Activated CD8-positive, alpha-beta T cell treated with anti-CD3 and anti-CD28 coated beads for 36 hours (primary cell): Measurements from ENCODE around the gene FIS1. TPM values are rescaled to one million over a fixed set of nuclear protein-coding genes. Genes with fewer than 3 reads are reported as not detected.

Experiments used
- ATAC-seq: fragments of 200-7000 bp; cut with Tn5 transposase; one replicate; pipeline ENCODE4 v1.10.0; 2021; ENCODE audit warnings: mild to moderate bottlenecking, moderate library complexity
- CTCF ChIA-PET: fragments of 350-600 bp; sonication (Branson Sonifier 250); formaldehyde crosslinking; loops from one replicate; lab custom pipeline; 2021; ENCODE audit warnings: antibody characterized with exemption; lab: Charles Lee
- POLR2A ChIA-PET: fragments of 350-600 bp; sonication (Branson Sonifier 250); formaldehyde crosslinking; loops from one replicate; lab custom pipeline; 2021; ENCODE audit warnings: antibody characterized with exemption; lab: Charles Lee
- DNase-seq: peaks from one replicate; pipeline ENCODE4 v3.0.0-alpha.2; 2020
- H3K27ac Mint-ChIP-seq: one replicate; pipeline ENCODE4 v1.8.0; 2021; ENCODE audit warnings: mild to moderate bottlenecking, mixed read lengths
- H3K27me3 Mint-ChIP-seq: one replicate; pipeline ENCODE4 v1.8.0; 2021; ENCODE audit warnings: mixed read lengths
- H3K36me3 Mint-ChIP-seq: one replicate; pipeline ENCODE4 v1.8.0; 2021; ENCODE audit warnings: low read depth, mixed read lengths
- H3K4me1 Mint-ChIP-seq: one replicate; pipeline ENCODE4 v1.8.0; 2021; ENCODE audit warnings: low read depth, mixed read lengths
- H3K4me3 Mint-ChIP-seq: one replicate; pipeline ENCODE4 v1.8.0; 2021; ENCODE audit warnings: mild to moderate bottlenecking, moderate library complexity, mixed read lengths
- H3K9me3 Mint-ChIP-seq: one replicate; pipeline ENCODE4 v1.8.0; 2021; ENCODE audit warnings: mixed read lengths
- intact Hi-C: fragments of 100-400 bp; cut with micrococcal nuclease; formaldehyde crosslinking; loops from one replicate; pipeline ENCODE4 v1.10.0; 2022
- total RNA-seq, 2 experiments: library from RNA; stranded (reverse); gene quantifications; one replicate each; pipeline ENCODE4 v1.2.3, GENCODE V29; 2021
- TF ChIP-seq, protein P1 (sequence below): fragments of 200-600 bp; IDR thresholded peaks from one replicate; pipeline ENCODE4 v1.8.0; 2022; ENCODE audit warnings: antibody characterized with exemption, mild to moderate bottlenecking

Gene FIS1
- total RNA-seq, 2 experiments from 2014 or later, result 86.5 to 96.8 TPM

DNA sequence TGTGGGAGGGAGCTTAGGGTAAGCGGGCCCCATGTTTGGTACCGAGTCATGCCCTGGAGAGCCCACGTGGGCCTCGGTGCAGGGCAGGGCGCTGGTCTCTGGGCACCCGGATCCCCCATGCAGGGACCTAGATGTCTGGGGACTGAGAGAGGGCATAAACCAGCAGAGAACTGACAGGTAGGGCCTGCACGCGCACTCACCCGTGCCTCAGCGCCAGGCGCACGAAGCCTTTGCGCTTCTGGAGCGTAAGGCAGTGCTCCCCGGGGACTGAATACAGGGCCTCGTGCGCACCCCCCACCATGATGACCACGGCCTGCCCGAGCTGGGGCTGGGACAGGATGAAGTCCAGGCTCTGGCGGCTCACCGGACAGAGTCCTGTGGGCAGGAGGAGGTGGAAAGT, 46.9 kb downstream of the FIS1 start:
- no peaks in the 10 kb centered on the region for H3K36me3 Mint-ChIP-seq
- peaks cover 24% of the 10 kb centered on the region for H3K27me3 Mint-ChIP-seq
- H3K4me3 Mint-ChIP-seq, result no peak overlapping the region
- no peak overlapping the region for H3K27ac Mint-ChIP-seq
- POLR2A ChIA-PET, result no interaction called here
- no peak for DNase-seq
- intact Hi-C loops, result no loop called here
- TF ChIP-seq, protein P1, sequence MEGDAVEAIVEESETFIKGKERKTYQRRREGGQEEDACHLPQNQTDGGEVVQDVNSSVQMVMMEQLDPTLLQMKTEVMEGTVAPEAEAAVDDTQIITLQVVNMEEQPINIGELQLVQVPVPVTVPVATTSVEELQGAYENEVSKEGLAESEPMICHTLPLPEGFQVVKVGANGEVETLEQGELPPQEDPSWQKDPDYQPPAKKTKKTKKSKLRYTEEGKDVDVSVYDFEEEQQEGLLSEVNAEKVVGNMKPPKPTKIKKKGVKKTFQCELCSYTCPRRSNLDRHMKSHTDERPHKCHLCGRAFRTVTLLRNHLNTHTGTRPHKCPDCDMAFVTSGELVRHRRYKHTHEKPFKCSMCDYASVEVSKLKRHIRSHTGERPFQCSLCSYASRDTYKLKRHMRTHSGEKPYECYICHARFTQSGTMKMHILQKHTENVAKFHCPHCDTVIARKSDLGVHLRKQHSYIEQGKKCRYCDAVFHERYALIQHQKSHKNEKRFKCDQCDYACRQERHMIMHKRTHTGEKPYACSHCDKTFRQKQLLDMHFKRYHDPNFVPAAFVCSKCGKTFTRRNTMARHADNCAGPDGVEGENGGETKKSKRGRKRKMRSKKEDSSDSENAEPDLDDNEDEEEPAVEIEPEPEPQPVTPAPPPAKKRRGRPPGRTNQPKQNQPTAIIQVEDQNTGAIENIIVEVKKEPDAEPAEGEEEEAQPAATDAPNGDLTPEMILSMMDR, result no peak
- H3K9me3 Mint-ChIP-seq, result no peaks in the 10 kb centered on the region
- peaks cover 2% of the 10 kb centered on the region for H3K4me1 Mint-ChIP-seq
- CTCF ChIA-PET, result interaction anchor here (1.4 kb wide), 1 partner anchor 54 kb away, joined by 4 read pairs; no protein-coding TSS in a partner anchor
- ATAC-seq, result no peak

DNA sequence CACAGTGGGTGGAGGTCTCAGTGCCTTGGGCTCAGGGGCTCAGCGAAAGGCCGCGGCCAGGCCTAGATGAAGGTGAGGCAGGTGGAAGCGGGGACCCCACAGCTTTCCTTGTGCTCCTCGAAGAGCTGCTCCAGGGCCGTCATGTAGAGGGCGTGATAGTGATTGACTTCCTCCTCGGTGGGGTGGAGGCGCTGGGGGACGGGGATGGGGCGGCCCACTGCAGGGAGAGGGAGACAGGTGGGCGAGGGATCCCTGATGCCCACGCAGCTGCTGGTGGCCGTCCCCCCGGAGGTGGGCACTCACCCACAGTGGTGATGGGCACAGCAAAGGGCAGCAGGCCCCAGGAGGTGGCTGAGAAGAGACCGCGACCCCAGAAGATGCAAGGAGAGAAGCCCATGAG, 49.0 kb downstream of the FIS1 start:
- ATAC-seq (no peak), DNase-seq (no peak)
- peaks cover under 1% of the 10 kb centered on the region for H3K4me1 Mint-ChIP-seq
- no peak overlapping the region for H3K4me3 Mint-ChIP-seq
- H3K27me3 Mint-ChIP-seq, result peaks cover 14% of the 10 kb centered on the region
- CTCF ChIA-PET, result interaction anchor here (0.7 to 6.6 kb wide), 3 partner anchors 52 to 95 kb away, joined by 3 to 280 read pairs (median 5); no protein-coding TSS in a partner anchor
- no peaks in the 10 kb centered on the region for H3K9me3 Mint-ChIP-seq
- intact Hi-C loops, result no loop called here
- POLR2A ChIA-PET, result no interaction called here
- TF ChIP-seq, protein P1, result no peak
- no peaks in the 10 kb centered on the region for H3K36me3 Mint-ChIP-seq
- H3K27ac Mint-ChIP-seq, result no peak overlapping the region

Other genes with a start within 250 kb of the FIS1 start
- gene MUC17, start 225.0 kb downstream of the FIS1 start, total RNA-seq, result not detected
- gene TRIM56, start 159.6 kb downstream of the FIS1 start, total RNA-seq, result 10 to 100 TPM; 40.1 to 42.3 TPM
- 1 to 10 TPM; 1.2 to 1.3 TPM for gene SERPINE1, start 118.0 kb downstream of the FIS1 start, total RNA-seq
- gene AP1S1, start 90.6 kb downstream of the FIS1 start, total RNA-seq, result 10 to 100 TPM; 35.6 to 39.5 TPM
- gene VGF, start 79.5 kb downstream of the FIS1 start, total RNA-seq, result not detected
- gene NAT16, start 64.8 kb downstream of the FIS1 start, total RNA-seq, result not detected
- gene MOGAT3, start 44.0 kb downstream of the FIS1 start, total RNA-seq, result not detected
- gene PLOD3, start 27.5 kb downstream of the FIS1 start, total RNA-seq, result 10 to 100 TPM; 20.4 to 24.4 TPM
- 10 to 100 TPM; 36.8 to 37.9 TPM for gene ZNHIT1, start 26.9 kb downstream of the FIS1 start, total RNA-seq
- gene CLDN15, start 7.3 kb downstream of the FIS1 start, total RNA-seq, result 10 to 100 TPM; 14.2 to 15.8 TPM
- gene IFT22, start 76.7 kb upstream of the FIS1 start, total RNA-seq, result 1 to 10 TPM; 3.8 to 5.1 TPM
- not detected for gene COL26A1, start 117.8 kb upstream of the FIS1 start, total RNA-seq